GM19351 (cell line): ENCODE measurements around the gene ISYNA1.
"Not testable (repeated sequence)": the region's sequence is repeated elsewhere in the genome, so short reads cannot be mapped to it uniquely, and the experiment has no call there.

Experiments used
- ATAC-seq: cut with Tn5 transposase; IDR thresholded peaks from one replicate; pipeline ENCODE4 v1.9.1; 2021; ENCODE audit warnings: mild to moderate bottlenecking, moderate library complexity; ENCODE audit not compliant: unreplicated experiment

ISYNA1 gene

DNA sequence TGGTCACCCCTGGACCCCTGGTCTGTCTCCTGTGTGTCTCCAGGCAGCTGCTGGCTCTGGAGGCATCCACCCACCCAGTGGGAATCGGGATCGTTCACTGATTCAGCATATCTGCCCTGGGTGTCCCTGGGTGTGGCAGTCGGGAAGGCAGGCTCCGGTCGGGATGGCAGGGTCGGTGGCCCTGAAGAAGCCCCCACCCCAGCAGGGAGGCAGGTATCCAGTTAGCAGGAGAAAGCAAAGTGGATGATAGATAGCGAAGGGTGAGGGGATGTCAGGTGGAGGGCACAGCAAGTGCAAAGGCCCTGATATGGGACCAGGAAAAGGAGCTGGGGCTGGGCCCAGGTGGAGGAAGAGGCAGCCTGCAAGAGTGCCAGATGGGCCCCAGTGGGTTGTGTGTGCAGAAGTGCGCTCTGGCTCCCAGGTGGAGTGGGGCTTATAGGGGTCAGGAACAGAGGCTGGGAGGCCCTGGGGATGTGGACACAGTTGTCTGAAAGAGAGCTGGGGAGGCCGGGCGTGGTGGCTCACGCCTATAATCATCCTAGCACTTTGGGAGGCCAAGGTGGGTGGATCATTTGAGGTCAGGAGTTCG is 16.5 kb downstream of the ISYNA1 start:
- ATAC-seq, result no peak

DNA sequence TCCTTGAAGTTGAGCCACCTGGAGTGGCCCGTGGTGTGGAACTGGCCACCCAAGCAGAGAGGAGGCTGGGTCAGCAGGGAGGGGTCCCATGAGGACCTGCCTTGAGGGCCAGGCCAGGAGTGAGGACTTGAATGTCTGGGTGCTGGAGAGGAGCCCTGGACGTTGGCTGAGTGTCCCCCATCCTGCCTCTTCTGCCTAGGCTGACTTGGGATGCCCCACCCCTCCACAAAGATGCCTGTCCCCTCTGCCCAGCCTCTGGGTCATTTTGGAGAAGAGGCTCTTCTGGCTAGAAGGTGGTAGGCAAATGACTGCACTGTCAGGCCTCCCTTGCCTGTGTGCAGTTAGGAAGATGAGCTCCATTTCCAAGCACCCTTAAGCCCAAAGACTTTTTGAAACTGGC is 17.0 kb downstream of the ISYNA1 start:
- no peak for ATAC-seq

- ATAC-seq, result no peak
These were observed 18.1 kb downstream of the ISYNA1 start for GRCh38 chr19:18419699-18420460.

GRCh38 chr19:18419195-18419698 is 18.7 kb downstream of the ISYNA1 start, which contains the start of gene SSBP4:
Gene SSBP4 (plus strand): TSS chr19:18419398. CDS start chr19:18419649, 251 bp downstream.
- peak; percentile 48 for ATAC-seq

- ATAC-seq, result no peak
These were observed 19.3 kb downstream of the ISYNA1 start for GRCh38 chr19:18418483-18419194.

DNA sequence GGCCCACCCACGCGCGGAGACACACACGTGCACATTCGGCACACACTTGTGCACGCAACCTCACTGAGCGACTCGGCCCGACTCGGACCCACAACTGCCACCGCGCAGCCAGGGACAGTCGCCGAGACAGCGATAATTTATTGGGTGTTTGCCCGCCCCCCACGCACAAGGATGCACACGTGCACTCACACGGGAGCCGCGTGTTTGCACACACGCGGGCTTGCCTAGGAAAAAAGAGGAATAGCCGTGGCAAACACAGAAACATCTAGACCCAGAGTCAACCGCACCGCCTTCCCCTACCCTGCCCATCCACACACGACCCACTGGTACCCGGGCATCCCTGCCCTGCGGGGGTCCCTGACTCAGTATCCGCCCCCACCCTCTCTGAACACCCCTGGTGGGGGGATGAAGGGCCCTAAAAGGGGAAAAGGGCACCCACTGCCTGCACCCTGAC is 19.9 kb downstream of the ISYNA1 start:
- no peak for ATAC-seq

DNA sequence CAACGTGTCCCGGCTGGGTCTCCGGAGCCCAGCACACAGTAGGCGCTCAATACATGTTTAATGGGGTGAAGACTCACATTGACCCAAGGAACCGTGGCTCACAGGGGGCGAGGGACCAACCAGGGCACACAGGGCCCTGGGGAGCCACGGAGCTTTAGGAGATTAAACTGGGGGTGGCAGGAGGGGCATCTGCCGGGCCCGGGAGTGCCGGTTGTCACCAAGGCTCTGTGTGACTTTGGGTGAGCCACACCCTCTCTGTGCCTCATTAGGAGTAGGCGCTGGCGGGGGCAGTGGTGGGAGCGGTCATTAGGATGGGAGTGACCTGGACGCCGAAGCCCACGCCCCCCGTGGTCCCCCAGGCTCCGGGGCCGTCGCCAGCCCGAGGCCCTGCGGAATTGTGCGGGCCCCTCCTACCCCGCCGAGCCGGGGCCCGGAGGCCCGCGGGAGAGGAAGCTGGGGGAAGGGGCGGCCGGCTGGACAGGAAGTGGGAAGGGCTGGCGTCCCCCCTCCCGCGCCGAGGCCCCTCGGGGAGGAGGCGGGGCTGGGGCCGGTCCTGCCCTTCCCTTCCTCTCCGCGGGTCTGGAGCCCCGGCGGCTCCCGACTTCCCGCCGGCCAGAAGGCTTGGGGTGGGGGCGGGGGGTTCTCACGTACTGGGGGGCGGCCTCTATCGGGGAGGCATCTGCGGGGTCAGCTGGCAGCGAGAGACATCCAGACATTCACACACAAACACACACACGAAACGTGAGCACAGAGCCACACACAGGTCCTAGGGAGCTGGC is 20.5 kb downstream of the ISYNA1 start:
- ATAC-seq, result no peak

GRCh38 chr19:18416778-18417249 is 21.1 kb downstream of the ISYNA1 start:
- ATAC-seq, result no peak

DNA sequence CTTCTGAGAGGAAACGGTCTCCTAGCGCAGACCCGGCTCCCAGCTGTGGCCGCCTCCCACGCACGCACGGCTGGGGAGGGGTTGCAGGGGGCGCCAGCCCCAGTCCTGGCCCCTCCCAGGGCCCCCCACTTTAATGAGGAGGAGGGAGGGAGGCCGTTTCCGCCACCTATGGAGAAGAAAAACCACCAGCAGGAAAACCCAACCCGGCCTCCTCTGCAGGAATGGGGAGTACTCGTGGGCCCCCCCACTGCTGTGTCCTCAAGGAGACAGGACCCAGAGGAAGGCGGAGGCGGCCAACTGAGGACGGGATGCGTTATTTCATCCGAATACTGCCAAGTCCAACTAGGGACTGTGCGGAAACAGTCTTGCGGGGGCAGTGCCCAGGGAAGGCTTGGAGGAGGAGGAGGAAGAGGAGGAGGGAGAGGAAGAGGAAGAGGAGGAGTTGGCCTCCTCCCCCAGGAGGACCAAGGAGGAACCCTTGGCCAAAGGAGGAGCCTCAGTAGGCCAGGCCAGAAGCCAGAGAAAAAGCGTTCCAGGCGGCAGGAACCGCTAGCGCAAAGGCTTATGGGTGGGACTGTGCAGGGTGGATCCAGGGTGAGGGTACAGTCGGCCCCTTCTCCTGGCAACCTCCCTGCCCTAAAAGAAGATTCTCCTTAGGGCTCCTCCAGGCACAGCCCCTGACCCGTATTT is 22.6 kb downstream of the ISYNA1 start:
- ATAC-seq, result no peak

DNA sequence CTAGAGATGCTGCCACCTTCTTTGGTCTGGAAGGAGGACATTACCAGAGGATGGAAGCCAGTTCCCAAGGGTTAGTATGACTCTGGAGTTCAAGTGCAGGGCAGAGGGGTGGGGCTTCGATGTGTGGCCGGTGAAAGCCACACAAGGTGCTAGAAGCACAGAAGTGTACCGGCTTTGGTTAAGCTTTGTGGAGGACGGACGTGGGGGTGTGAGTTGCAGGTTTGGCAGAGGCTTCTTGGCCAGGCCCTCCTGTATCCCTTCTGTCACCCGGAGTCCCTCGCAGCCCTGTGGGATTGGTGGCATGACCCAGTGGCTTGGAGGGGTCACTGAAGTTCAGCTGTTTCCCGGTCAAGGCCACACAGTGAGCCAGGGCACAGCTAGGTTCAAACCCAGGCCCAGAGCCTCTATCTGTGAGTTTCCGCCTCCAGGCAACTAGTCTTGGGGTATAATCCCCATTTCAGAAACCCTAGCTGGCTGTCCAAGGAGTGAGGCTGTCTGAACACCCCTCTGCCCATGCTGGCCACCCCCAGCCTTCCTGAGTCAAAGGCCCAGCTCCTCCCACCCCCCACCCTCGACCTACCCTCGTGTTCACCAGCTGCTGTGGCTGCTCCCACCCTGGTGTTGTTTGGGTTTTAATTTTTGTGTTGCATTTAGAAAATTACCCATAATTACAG is 23.3 kb downstream of the ISYNA1 start:
- ATAC-seq, result no peak

DNA sequence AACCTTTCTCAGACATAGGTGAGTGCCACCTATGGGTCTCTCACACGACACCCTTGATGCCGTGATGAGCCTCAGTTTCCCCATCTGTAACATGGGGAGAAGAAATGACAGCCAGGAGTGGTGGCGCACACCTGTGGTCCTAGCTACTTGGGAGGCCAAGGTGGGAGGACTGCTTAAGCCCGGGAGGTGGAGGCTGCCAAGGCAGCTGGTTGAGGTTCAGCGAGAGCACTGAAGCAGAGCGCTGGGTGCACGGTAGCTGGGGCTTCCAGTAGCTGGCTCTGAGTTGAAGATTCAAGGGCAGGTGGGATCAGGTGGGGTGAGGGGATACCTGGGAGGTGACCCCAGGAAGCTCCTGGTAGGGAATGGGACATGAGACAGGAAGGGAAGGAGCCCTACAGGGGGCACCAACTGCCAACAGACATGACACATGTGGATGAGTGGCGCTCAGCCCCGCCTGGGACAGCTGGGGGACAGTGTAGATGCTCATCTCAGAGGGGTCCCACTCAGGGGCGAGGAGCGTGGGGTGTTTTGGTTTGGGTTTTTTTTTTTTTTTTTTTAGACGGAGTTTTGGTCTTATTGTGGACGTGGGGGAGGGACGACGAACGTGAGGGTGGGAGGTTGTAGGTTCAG is 25.2 kb downstream of the ISYNA1 start:
- ATAC-seq, result no peak

- ATAC-seq, result no peak
These were observed 29.9 kb downstream of the ISYNA1 start for GRCh38 chr19:18408053-18408476.

- no peak for ATAC-seq
These were observed 31.2 kb downstream of the ISYNA1 start for GRCh38 chr19:18406749-18407148.

DNA sequence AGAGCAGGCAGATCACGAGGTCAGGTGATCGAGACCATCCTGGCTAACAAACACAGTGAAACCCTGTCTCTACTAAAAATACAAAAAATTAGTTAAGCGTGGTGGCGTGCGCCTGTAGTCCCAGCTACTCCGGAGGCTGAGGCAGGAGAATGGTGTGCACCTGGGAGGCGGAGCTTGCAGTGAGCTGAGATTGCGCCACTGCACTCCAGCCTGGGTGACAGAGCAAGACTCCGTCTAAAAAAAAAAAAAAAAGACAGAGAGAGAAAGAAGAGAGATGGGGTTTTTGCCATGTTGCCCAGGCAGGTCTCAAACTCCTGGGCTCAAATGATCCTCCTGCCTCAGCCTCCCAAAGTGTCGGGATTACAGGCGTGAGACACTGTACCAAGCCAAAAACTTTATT is 32.2 kb downstream of the ISYNA1 start:
- ATAC-seq, result not testable (repeated sequence)

DNA sequence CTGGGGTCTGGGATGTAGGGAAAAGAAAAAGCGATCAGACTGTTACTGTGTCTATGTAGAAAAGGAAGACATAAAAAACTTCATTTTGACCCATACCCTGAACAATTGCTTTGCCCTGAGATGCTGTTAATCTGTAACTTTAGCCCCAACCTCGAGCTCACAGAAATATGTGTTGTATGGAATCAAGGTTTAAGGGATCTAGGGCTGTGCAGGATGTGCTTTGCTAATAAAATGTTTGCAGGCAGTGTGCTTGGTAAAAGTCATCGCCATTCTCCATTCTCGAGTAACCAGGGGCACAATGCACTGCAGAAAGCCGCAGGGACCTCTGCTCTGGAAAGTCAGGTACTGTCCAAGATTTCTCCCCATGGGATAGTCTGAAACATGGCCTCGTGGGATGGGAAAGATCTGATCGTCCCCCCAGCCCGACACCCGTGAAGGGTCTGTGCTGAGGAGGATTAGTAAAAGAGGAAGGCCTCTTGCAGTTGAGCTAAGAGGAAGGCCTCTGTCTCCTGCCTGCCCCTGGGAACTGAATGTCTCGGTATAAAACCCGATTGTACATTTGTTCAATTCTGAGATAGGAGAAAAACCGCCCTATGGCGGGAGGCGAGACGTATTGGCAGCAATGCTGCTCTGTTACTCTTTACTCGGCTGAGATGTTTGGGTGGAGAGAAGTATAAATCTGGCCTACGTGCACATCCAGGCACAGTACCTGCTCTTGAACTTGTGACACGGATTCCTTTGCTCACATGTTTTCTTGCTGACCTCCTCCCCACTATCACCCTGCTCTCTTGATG is 35.3 kb downstream of the ISYNA1 start:
- ATAC-seq, result not testable (repeated sequence)

GRCh38 chr19:18401580-18402112 is 36.3 kb downstream of the ISYNA1 start:
- ATAC-seq, result no peak

GRCh38 chr19:18399008-18399407 is 38.9 kb downstream of the ISYNA1 start:
- ATAC-seq, result no peak
